Stimulated activated CD4-positive, alpha-beta T cell treated with anti-CD3 and anti-CD28 coated beads, Interleukin-12 subunit alpha, Interleukin-12 subunit beta, amount 100 ng/mL, for 48 hours (primary cell): ENCODE measurements around the gene ARFGAP1.
"Not testable (repeated sequence)": the region's sequence is repeated elsewhere in the genome, so short reads cannot be mapped to it uniquely, and the experiment has no call there.

Experiments
- DNase-seq, 3 donors: peaks; one replicate each; pipeline ENCODE4 v3.0.0-alpha.2; 2020; ENCODE audit warnings: low read depth in 2 of 3, low spot score in 1 of 3

ARFGAP1 gene

DNA sequence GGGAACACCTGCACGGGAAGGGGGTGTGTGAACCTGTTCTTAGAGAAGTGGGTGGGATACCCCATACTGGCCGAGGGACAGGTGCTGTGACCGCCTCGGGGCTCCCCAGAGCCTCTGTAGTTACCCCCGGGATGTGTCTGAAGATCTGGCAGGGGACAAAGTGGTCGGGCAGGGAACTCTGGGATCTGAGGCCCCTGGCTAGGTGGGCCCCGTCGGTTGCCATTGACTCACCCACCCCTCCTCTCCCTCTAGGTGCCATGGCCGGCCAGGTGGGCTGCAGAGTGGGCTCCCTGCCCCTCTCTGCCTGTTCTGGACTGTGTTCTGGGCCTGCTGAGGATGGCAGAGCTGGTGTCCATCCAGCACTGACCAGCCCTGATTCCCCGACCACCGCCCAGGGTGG, 32.6 kb upstream of the ARFGAP1 start:
- no peak for DNase-seq

DNA sequence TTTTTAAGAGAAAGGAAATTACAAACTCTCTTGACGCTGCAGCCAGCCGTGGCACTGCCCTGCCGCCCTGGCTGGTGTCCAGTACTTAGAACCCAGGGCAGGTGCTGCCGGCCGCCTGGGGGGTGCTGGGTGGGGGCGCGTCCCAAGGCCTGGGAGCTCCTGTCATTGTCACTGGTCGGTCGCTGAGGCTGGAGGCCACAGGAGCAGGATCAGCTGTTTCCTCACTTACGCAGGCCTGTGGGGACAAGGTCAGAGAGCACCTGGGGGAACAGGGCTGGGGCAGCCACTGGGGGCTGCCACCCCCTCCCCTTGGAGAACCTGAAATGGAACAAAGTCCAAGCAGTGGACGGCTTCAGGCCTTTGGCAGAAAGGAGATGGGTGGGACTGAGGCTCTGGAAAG, 31.3 kb upstream of the ARFGAP1 start:
- DNase-seq = no peak

DNA sequence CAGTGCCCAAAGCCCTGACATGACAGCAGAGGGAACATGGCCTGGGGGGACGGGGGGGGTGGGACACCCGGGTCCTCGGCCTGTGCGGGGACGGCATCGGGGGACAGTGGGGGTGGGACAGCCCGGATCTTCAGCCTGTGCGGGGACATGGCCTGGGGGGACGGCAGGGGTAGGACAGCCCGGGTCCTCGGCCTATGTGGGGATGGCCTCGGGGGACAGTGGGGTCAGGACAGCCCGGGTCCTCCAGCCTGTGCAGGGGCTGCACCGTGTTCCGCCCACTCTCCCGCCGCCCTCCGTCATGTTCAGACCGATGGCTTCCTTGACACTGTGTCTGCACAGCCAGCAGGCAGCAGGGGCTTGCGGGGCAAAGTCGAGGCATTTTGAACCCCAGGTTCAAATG, 29.9 kb upstream of the ARFGAP1 start:
- DNase-seq = no peak

DNA sequence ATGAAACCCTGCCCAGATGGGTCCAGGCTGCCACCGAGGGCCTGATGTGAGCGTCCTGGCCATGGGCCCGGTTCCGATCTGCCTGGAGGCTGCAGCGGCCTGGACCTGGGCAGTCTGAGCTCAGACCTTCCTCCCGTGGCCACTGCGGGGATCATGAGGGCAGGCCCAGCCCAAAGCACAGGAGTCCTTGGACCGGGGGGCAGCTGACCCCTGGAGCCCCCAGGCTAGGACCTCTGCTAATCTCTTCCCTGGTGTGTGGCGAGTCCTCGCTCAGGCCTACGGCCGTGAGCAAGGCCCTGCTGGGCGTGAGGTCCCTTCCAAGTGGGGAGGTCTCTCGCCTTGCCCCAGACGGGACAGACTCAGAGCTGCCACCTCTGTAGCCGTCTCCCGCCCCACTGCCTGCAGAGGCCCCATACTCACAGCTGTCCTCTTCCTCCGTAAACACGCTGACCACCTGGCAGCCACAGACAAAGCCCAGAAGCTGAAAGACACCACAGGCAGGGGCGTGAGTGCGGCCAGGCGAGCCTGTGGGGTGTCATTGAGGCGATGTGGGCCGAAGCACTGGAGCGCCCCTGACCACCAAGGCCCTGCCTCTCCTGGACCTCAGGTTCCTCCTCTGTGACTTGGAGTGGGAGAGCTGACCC, 28.9 kb upstream of the ARFGAP1 start:
- DNase-seq = no peak

DNA sequence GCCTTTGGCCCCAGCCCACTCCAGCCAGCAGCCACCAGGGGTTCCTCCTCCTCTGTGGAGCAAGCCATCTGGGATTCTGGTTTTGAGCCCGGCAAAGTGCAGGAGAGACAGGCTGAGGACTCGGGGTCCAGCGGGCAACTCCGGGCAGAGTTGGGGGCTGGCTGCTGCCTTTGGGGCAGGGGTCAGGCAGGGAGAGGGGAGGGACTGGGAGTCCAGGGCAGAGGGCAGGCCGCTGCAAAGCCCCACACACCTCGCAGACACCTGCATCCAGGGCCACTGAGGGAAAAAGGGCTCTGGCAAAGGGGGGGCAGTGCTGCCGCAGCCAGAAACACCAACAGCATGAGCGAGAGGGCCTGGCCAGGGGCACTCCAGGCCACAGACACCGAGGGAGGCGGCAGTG, 28.1 kb upstream of the ARFGAP1 start:
- DNase-seq = no peak

DNA sequence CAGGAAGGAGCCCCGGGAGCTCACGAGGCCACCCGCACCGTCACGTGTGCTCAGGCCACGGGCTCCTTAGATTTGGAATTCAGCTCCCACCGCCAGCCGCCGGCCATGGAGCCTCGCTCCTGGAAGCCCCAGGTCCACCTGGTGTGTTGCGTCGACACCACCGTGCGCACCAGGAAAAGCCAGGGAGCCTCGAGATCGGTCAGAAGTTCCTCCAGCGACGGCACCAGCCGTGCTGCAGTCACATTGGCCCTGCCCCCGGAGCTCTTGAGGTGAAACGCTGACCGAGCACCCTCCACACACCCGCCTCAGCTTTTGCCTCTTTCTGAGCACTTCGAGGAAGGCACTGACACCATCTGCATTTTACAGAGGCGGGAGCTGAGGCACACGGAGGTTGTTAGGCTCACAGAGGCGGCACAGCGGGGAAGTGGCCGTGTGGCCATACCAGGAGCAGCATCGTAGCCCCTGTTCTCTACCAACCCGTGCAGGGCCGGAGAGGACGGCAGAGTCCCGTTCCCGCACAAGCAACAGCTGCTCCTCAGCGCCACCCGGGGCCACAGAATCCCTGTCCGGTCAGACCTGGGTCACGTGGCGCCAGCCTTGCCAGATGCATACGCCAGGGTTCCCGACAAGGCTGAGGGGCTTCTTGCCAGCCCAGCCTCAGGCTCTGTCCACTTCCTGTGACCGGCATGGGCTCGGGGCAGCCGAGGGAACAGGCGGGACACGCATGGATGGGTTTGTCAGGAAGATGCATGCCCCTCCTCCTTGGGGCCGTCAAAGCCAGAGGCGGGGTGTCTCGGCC, 25.9 kb upstream of the ARFGAP1 start:
- no peak for DNase-seq

DNA sequence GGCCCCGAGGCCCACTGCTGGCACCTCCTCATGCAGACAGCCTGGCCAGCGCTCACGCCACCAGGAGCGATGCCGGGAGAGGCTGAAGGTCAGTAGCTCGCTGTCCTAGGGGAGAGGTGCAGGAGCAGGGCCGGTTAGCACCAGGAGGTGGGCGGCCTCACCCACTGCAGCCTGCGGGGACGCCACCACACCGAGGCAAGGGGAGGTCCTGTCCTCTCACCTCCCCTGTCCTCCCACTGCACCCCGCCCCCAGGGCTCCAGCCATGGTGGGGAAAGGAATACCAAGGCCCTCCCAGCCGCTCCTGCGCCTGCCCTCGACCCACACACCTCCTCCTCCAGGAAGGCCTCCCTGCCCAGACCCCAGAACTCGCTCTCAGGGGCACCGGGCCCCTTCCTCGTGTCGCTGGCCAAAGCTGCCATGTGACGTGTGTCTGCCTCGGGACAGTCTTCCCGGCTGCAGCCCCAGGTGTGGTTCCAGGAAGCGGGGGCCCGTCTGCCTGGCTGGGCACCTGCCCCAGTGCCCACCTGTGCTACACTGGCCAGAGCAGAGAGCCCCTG, 24.9 kb upstream of the ARFGAP1 start:
- no peak for DNase-seq

DNA sequence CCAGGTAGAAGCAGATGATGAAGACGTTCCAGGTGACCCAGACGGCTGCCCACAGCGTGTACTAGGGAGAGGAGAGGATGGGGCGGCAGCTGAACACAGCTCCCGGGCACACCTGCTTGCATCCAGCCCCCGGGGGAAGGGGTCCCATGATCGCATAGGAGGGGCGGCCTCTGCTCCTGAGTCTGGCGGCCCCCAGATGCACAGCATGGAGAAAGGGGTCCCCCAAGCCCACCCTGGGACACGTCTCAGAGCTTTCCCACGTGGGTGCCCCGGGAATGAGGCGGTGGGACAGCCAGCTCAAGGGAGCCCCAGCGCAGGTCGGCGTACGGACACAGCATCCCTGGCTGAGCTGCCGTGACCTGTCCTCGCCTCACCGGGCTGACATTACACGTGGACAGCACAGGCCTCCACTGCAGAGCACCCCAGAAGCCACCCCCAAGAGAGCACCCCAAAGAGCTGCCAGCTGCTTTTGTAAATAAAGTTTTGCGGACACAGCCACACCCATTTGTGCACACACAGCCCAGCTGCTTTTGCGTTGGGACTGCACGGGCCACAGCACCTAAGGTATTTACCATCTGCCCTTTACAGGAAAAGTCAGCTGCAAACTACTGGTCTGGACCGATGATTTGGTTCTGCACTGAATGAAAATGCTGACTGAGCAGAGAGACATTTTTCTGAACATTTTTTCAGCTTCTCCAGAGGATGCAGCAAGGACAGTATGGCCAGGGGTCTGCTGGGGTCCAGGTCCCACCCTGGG, 23.6 kb upstream of the ARFGAP1 start:
- no peak for DNase-seq

DNA sequence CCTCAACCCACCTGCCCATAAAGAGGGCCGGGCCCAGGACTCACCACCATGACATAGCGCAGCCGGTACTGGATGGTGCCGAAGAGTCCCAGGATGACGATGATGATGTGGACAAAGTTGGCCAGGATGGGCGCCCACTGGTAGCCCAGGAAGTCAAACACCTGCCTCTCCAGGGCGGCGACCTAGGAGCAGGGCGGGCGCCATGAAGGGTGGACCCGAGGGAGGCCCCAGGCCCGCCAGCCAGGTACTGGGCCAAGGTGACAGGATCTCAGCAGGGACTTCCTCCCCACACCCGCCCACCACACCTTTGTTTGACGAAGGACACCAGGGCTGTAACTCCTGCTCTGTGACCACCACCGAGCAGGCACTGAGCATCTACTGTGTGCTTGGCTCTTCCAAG, 22.7 kb upstream of the ARFGAP1 start:
- DNase-seq = no peak

DNA sequence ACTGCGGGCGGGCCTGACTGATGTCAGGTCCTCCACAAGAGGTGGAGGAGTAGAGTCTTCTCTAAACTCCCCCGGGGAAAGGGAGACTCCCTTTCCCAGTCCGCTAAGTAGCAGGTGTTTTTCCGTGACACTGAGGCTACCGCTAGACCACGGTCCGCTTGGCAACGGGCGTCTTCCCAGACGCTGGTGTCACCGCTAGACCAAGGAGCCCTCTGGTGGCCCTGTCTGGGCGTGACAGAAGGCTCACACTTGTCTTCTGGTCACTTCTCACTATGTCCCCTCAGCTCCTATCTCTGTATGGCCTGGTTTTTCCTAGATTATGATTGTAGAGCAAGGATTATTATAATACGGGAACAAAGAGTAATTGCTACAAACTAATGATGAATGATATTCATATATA, 21.3 kb upstream of the ARFGAP1 start:
- not testable (repeated sequence) for DNase-seq

DNA sequence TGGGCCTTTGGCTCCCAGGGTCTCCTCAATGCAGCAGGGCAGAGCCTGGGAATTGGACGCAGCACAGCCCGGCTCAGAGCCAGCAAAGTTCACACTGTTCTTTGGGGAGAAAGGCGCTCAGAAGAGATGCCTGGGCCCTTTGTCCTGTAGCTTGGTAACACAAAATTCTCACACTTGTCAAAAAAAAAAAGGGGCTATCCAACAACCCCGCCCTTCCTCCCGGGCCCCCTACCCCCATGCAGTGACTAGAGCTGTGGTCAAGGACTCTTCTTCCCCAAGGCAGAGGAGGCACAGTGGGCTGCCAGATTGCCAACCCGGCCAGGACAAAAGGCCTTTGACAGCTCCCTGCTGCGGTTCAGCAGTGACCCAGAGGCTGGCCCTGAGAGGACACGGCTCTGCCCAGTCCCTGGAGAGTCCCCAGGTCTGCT, 20.3 kb upstream of the ARFGAP1 start:
- no peak for DNase-seq

DNA sequence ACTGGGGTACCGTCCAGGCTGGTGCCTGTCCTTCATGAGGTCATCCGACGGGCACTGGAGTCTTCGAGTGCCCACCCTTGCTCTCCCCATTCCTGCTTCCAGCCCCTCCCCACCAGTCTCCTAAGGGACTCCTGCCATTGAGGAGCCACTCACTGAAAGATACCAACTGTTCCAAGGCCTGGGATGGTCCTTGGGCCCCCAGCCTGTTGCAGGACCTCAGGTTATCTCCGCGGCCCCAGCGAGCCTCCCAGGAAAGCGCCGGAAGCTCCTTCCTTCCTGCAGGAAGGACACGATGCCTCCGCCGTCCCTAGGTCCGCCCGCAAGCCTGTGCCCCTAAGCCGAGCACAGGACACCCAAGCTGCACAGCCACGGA, 19.6 kb upstream of the ARFGAP1 start:
- no peak for DNase-seq

DNA sequence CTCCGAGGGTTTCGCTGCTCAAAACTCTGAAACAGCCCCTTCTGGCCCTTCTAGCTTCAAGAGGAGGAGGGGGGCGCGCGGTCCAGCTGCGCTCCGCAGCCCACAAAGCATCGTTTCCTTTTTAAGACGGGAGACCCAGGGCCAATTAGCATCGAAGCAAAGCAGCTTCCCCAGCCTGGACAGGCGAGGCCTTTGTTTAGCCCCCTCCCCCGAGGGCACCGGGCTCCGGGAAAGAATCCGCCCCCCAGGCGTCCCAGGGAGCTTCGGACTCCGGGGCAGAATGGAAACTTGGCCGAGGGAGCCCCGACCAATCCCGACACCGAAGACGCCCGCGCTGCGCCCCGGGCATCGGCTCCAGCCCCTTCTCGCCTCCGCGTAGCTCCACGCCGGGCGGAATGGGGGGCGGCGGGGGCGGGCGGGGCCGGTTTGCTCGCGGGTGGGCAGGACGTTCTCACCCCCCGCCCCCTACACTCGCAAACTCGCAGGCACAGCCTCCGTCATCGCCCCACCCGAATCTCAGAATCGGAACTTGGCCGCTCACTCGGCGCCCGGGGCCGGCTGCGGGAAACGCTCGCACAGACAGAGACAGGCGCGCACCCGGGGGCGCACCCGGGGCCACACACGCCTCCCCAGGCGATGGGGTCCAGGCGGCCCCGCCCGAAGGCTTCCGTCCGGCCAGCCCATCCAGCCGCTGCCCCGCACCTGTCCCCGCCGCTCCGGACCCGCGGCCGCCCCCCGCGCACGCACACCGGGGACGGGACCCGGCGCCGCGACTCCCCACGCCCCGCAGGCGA, 19.0 kb upstream of the ARFGAP1 start:
- DNase-seq = no peak

DNA sequence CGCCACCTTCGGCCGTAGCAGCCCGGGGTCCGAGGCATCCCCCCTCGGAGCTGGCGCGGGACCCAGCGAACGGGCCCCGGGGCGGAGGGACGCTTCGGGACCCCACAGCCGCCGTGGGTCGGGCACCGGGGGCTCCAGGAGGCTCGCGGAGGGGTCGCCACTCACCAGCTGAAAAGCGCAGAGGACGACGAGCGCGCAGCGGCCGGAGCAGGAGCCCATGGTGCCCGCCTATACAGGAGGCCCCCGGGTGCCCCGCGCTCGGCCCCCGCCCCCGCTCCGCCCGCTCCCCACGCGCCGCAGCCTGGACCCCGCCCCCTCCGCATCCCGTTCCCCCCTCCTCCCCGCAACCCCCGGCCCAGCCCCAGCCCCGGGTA, 18.4 kb upstream of the ARFGAP1 start, which contains the start of gene NKAIN4:
NKAIN4 (minus strand) TSS at position 232 of the 374 bp plus-strand sequence; CDS start at position 219, 13 bp downstream.
- DNase-seq = no peak

DNA sequence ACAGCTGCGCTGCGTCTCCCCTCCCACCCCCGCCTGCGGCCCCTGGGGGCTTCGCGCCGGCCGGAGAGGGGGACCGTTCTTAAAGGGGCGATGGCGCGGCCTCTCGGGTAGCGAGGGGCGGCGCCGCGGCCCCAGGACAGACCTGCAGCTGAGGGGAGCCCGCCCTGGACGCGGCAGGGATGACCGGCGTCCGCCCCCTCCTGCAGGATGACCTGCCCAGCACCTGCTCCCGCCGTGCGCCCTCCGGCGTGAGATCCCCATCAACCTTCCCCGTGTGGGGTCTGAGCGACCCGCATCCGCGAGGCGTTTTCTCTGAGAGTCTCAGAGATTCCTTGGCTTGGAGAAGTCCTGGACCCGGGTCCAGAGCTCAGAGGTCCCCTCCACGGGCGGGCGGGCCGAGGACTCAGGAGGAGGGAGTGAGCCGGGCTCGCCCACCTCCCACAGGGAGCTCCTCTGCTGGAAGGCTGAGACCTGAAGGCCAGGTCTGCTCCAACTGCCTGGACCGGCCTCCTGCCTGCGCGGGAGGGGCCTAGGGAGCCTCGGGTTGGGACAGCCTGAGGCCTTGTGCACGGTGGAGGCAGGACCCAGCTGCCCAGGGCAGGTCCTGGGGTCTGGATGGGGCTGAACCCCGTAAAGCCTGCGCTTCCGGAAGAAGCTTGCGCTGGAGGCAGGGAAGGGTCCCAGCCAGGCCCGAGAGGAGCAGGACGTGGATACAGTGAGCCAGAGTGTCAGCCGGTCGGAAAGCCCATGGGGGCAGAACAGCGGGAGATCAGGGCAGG, 17.8 kb upstream of the ARFGAP1 start:
- no peak for DNase-seq

DNA sequence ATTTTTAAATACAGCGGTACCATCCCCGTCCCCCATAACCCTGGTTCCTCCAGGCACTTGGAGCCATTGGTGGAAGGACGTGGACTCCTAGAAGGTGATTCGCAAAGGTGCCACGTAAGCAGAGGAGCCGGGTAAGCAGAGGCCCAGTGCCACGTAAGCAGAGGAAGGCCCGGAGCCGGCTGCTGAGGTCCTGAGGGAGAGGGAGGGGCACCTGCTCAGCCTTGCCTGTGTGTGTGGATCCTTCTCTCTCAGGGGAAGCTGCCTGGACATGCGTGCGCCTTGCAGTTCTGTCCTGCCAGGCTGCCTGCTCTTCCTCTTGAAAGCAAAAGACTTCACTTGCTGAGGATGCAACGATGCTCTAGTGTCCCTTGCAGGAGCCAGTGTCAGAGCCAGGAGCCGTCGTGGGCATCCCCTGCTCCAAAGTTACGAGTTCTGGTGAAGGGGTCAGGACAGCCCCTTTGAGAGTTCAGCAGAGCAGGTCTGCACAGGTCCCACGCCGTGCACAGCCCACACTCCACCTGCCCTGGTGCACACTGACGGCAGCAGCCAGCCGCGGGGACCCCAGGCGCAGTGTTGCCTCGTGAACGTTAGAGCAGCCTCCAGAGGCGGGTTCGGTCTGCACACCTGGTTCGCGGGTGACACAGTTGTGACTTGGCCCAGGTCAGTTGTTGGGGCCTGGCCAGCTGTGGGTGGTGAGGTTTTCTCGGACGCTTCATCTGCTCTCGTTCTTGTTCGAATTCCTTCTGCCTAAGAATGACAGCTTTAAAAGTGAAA, 16.5 kb upstream of the ARFGAP1 start:
- DNase-seq = no peak

DNA sequence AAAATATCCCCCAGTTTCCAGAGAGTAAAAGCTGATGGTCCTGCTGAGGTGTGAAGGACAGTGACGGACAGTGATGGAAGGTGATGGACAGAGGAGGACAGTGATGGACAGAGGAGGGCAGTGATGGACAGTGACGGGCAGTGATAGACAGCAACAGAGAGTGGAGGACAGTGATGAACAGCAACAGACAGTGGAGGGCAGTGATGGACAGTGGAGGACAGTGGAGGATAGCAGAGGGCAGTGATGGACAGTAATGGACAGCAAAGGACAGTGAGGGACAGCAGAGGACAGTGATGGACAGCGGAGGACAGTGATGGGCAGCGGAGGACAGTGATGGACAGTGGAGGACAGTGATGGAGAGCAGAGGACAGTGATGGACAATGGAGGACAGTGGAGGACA, 15.7 kb upstream of the ARFGAP1 start:
- no peak for DNase-seq

DNA sequence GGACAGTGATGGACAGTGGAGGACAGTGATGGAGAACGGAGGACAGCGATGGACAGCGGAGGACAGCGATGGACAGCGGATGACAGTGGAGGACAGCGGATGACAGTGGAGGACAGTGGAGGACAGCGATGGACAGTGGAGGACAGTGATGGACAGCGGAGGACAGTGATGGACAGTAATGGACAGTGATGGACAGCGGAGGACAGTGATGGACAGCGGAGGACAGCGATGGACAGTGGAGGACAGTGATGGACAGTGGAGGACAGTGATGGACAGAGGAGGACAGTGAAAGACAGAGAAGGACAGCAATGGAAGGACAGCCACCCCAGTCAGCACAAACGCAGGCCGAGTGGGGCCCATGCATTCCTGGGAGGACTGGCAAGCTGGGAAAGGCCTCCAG, 15.0 kb upstream of the ARFGAP1 start:
- DNase-seq = no peak

DNA sequence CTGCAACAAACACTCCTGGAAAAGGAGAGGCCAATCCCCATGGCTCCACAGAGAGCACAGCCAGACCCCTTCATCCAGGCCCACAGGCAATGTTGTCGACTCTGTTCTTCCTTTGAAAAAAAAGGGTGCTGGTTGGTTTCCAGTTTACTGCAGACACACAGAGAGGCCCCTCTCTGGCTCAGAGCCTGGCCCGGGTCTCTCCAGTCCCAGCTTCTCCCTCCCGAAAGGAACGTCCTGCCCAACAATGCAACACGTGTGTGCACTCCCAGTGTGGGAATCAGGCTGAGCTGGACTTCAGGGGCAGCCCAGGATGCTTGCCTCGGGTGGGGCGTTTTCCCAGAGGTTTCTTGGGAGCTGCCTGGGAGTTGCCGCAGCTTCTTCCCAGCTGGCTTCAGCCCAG, 13.8 kb upstream of the ARFGAP1 start:
- no peak for DNase-seq
